GM18861 (cell line): Measurements from ENCODE around the gene SPNS2.

Experiments
- ATAC-seq: cut with Tn5 transposase; IDR thresholded peaks from one replicate; pipeline ENCODE4 v1.9.1; 2021; ENCODE audit not compliant: unreplicated experiment

SPNS2 gene

GRCh38 chr17:4584917-4585637, 86.4 kb downstream of the SPNS2 start:
- ATAC-seq = no peak

DNA sequence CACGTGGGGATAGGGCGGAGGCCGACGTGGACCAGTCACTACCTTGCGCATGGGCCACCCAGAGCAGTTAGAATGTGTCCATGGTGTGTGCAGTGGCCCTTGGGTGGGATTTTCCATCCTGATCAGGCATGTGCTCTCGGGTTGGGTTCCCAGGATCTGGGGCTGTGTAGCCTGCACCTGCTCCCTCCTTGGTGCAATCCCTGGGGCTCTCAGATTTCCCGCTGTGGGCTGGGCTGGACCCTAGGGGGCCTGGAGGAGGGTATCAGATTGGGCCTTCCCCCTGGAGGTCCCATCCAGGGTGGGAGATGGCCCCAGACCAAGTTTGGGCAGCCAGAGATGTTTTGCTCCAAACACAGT, 86.9 kb downstream of the SPNS2 start:
- no peak for ATAC-seq

- no peak for ATAC-seq
Measured at GRCh38 chr17:4586043-4586442, 87.4 kb downstream of the SPNS2 start.

- no peak for ATAC-seq
Measured at GRCh38 chr17:4587195-4587594, 88.5 kb downstream of the SPNS2 start.

GRCh38 chr17:4587803-4588202, 89.1 kb downstream of the SPNS2 start:
- no peak for ATAC-seq

GRCh38 chr17:4588391-4588790, 89.7 kb downstream of the SPNS2 start:
- no peak for ATAC-seq
